ENCODE results near the gene EXOSC3. TPM values are rescaled to one million over a fixed set of nuclear protein-coding genes. Genes with fewer than 3 reads are reported as not detected.
"Not testable (repeated sequence)": the region's sequence is repeated elsewhere in the genome, so short reads cannot be mapped to it uniquely, and the experiment has no call there.

The EXOSC3 gene
- total and polyA plus RNA-seq, 9 of the 15 experiments (the other 6 are each of a cell fraction or from before 2014, with no cell fraction given) = 18.5 to 266 (median 114) TPM

GRCh38 chr9:37825174-37825573, 40.3 kb upstream of the EXOSC3 start:
- H3K27me3 ChIP-seq (ENCODE audit: control insufficient read depth in 2 of 2, insufficient read depth in 2 of 2, low read length in 2 of 2); H3K27ac ChIP-seq (ENCODE audit: extremely low read depth, low read depth, low read length); H4K20me1 ChIP-seq (replicated peaks; ENCODE audit: control insufficient read depth, insufficient read depth, low read length); H3K79me2 ChIP-seq (ENCODE audit: control insufficient read depth, insufficient read depth, low read length); H2AFZ ChIP-seq (ENCODE audit: low read depth, low read length); intact Hi-C loops (cut with micrococcal nuclease); ATAC-seq; in situ Hi-C loops (cut with MboI); H3K9me3 ChIP-seq (replicated peaks; ENCODE audit: control insufficient read depth, insufficient read depth, low read depth, low read length); H3K4me3 ChIP-seq; H3K9ac ChIP-seq (ENCODE audit: insufficient read depth in 1 of 2, low read depth in 2 of 2, low read length in 2 of 2); H3K9me1 ChIP-seq (ENCODE audit: control insufficient read depth, insufficient read depth, low read length); CTCF ChIA-PET (ENCODE audit: low intra/inter-chr PET ratio); FAIRE-seq; H3K4me2 ChIP-seq (ENCODE audit: insufficient read depth, low read length); H3K4me1 ChIP-seq (replicated peaks in 1 of 2; ENCODE audit: control insufficient read depth in 2 of 2, insufficient read depth in 2 of 2, low read length in 2 of 2); DNase-seq (ENCODE audit: extremely low read depth in 1 of 4, low spot score in 3 of 4): not testable (repeated sequence)
- BruUV-seq (replicated peaks) = TSS peak; percentile 14
- peaks cover 75% of the 10 kb centered on the region for H3K36me3 ChIP-seq (ENCODE audit: control insufficient read depth, insufficient read depth, low read length)
- WGBS (ENCODE audit: insufficient coverage, low coverage, missing lambda C conversion rate) = 95% methylated on average over 2 of the region's 2 CpGs
- POLR2A ChIA-PET = interaction anchor here (1.0 to 1.1 kb wide), 2 partner anchors 18 to 41 kb away, joined by 3 to 5 read pairs; partner anchors contain the start of gene EXOSC3
- peak; percentile 92 for TF ChIP-seq ZNF146 (CRISPR knock-in tag; IDR thresholded peaks at IDR 0.05; ENCODE audit: unreplicated experiment)
- TF ChIP-seq RBM25 (IDR thresholded peaks at IDR 0.05; ENCODE audit: low read depth, low read length, severe bottlenecking) = peak; percentile 11

DNA sequence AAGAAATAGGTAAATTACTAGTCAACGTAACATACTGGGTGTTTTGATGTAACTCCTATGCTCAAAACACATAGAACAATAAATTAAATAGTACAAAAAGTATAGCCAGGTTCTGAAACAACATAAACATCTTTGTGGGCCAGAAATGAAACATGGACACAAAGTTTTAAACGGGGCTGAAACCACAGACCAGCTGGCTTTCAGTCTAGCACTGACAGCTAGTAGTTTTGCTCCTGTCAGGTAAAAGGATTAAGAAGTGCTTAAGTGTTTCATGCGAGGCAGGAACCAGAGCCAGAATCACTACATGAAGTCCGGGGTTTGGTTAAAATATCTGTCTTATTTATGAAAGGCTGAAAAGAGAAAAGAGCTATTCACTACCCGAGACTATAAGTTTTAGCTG, 35.3 kb upstream of the EXOSC3 start:
- Histone ChIP-seq H3K27me3 (ENCODE audit: control insufficient read depth in 2 of 2, insufficient read depth in 2 of 2, low read length in 2 of 2) (no peaks in the 10 kb centered on the region), H3K36me3 (ENCODE audit: control insufficient read depth, insufficient read depth, low read length) (peaks cover 50% of the 10 kb centered on the region), H3K9ac (ENCODE audit: insufficient read depth in 1 of 2, low read depth in 2 of 2, low read length in 2 of 2) (no peak overlapping the region), H2AFZ (ENCODE audit: low read depth, low read length) (no peak overlapping the region), H3K4me3 (no peak overlapping the region), H3K4me2 (ENCODE audit: insufficient read depth, low read length) (no peak overlapping the region), H3K9me3 (replicated peaks; ENCODE audit: control insufficient read depth, insufficient read depth, low read depth, low read length) (no peaks in the 10 kb centered on the region), H3K27ac (ENCODE audit: extremely low read depth, low read depth, low read length) (no peak overlapping the region), H3K79me2 (ENCODE audit: control insufficient read depth, insufficient read depth, low read length) (peaks cover 15% of the 10 kb centered on the region), H3K4me1 (replicated peaks in 1 of 2; ENCODE audit: control insufficient read depth in 2 of 2, insufficient read depth in 2 of 2, low read length in 2 of 2) (no peaks in the 10 kb centered on the region; a peak in 1 of 5 replicates), H4K20me1 (replicated peaks; ENCODE audit: control insufficient read depth, insufficient read depth, low read length) (no peaks in the 10 kb centered on the region), H3K9me1 (ENCODE audit: control insufficient read depth, insufficient read depth, low read length) (no peaks in the 10 kb centered on the region)
- ATAC-seq (no peak), FAIRE-seq (no peak), DNase-seq (ENCODE audit: extremely low read depth in 1 of 4, low spot score in 3 of 4) (no peak)
- WGBS (ENCODE audit: insufficient coverage, low coverage, missing lambda C conversion rate) = 86% methylated on average over 5 of the region's 5 CpGs
- CTCF ChIA-PET (ENCODE audit: low intra/inter-chr PET ratio) = no interaction called here
- no TSS peak for BruUV-seq (replicated peaks)
- in situ Hi-C loops (cut with MboI) = no loop called here
- POLR2A ChIA-PET = interaction anchor here (0.8 to 2.7 kb wide), 2 partner anchors 20 to 61 kb away, joined by 3 to 9 read pairs; no protein-coding TSS in a partner anchor
- intact Hi-C loops (cut with micrococcal nuclease) = no loop called here
- TF ChIP-seq MNT (conservative IDR thresholded peaks at IDR 0.05) (no peak), FOXA1 (IDR thresholded peaks at IDR 0.05; ENCODE audit: borderline replicate concordance) (no peak), FOSL1 (tag; conservative IDR thresholded peaks at IDR 0.05) (no peak), KDM2B (CRISPR knock-in tag; IDR thresholded peaks at IDR 0.05) (no peak), NRF1 (conservative IDR thresholded peaks at IDR 0.05 in 1 of 2, IDR thresholded peaks at IDR 0.05 in 1 of 2) (no peak)
- TF ChIP-seq, protein P1, sequence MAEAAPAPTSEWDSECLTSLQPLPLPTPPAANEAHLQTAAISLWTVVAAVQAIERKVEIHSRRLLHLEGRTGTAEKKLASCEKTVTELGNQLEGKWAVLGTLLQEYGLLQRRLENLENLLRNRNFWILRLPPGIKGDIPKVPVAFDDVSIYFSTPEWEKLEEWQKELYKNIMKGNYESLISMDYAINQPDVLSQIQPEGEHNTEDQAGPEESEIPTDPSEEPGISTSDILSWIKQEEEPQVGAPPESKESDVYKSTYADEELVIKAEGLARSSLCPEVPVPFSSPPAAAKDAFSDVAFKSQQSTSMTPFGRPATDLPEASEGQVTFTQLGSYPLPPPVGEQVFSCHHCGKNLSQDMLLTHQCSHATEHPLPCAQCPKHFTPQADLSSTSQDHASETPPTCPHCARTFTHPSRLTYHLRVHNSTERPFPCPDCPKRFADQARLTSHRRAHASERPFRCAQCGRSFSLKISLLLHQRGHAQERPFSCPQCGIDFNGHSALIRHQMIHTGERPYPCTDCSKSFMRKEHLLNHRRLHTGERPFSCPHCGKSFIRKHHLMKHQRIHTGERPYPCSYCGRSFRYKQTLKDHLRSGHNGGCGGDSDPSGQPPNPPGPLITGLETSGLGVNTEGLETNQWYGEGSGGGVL (CRISPR knock-in tag; IDR thresholded peaks at IDR 0.05) = no peak

Data from K562 (cell line).